Uterus (tissue), 2 donors: ENCODE measurements around the gene CARD8.

Experiments used
- POLR2A ChIP-seq, 2 donors: fragments of 450-650 bp; IDR thresholded peaks; one replicate each; pipeline ENCODE4 v1.6.1; 2016; ENCODE audit warnings: antibody characterized with exemption in 2 of 2, mild to moderate bottlenecking in 1 of 2, moderate library complexity in 1 of 2
- TF ChIP-seq, protein P1 (sequence below), 4 experiments: fragments of 200-600 bp in 2 of 4; fragments of 450-650 bp in 2 of 4; sonication (generic) in 2 of 4; IDR thresholded peaks; one replicate each; pipeline ENCODE4 v1.5.1; 2016 to 2019; ENCODE audit warnings: antibody characterized with exemption in 4 of 4, mild to moderate bottlenecking in 2 of 4, moderate library complexity in 1 of 4

- TF ChIP-seq, protein P1, sequence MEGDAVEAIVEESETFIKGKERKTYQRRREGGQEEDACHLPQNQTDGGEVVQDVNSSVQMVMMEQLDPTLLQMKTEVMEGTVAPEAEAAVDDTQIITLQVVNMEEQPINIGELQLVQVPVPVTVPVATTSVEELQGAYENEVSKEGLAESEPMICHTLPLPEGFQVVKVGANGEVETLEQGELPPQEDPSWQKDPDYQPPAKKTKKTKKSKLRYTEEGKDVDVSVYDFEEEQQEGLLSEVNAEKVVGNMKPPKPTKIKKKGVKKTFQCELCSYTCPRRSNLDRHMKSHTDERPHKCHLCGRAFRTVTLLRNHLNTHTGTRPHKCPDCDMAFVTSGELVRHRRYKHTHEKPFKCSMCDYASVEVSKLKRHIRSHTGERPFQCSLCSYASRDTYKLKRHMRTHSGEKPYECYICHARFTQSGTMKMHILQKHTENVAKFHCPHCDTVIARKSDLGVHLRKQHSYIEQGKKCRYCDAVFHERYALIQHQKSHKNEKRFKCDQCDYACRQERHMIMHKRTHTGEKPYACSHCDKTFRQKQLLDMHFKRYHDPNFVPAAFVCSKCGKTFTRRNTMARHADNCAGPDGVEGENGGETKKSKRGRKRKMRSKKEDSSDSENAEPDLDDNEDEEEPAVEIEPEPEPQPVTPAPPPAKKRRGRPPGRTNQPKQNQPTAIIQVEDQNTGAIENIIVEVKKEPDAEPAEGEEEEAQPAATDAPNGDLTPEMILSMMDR (IDR thresholded peaks at IDR 0.05): no peak
- TF ChIP-seq POLR2A (IDR thresholded peaks at IDR 0.05): no peak
Observed at GRCh38 chr19:48196321-48196763, 59.4 kb downstream of the CARD8 start.
